Activated naive CD4-positive, alpha-beta T cell treated with anti-CD3 and anti-CD28 coated beads for 36 hours (primary cell): ENCODE results near the gene PSMB3. TPM values are rescaled to one million over a fixed set of nuclear protein-coding genes. Genes with fewer than 3 reads are reported as not detected.
A peak's percentile ranks its signal among the peaks of the same experiment; 100 is the strongest.
"Not testable (repeated sequence)": the region's sequence is repeated elsewhere in the genome, so short reads cannot be mapped to it uniquely, and the experiment has no call there.

ENCODE experiments used
- CTCF ChIA-PET: fragments of 350-600 bp; sonication (Branson Sonifier 250); formaldehyde crosslinking; loops from one replicate; lab custom pipeline; 2021; ENCODE audit warnings: antibody characterized with exemption; lab: Charles Lee
- DNase-seq: peaks from one replicate; pipeline ENCODE4 v3.0.0-alpha.2; 2020
- H3K27ac Mint-ChIP-seq: one replicate; pipeline ENCODE4 v1.8.0; 2021; ENCODE audit warnings: mild to moderate bottlenecking, mixed read lengths
- H3K27me3 Mint-ChIP-seq: one replicate; pipeline ENCODE4 v1.8.0; 2021; ENCODE audit warnings: low read depth, mixed read lengths
- H3K36me3 Mint-ChIP-seq: one replicate; pipeline ENCODE4 v1.8.0; 2021; ENCODE audit warnings: low read depth, mixed read lengths
- H3K4me1 Mint-ChIP-seq: one replicate; pipeline ENCODE4 v1.8.0; 2021; ENCODE audit warnings: low read depth, mixed read lengths
- H3K4me3 Mint-ChIP-seq: one replicate; pipeline ENCODE4 v1.8.0; 2021; ENCODE audit warnings: mild to moderate bottlenecking, moderate library complexity, mixed read lengths
- H3K9me3 Mint-ChIP-seq: one replicate; pipeline ENCODE4 v1.8.0; 2021; ENCODE audit warnings: mixed read lengths
- intact Hi-C: fragments of 100-400 bp; cut with micrococcal nuclease; formaldehyde crosslinking; loops from one replicate; pipeline ENCODE4 v1.15.1; 2023
- total RNA-seq, 2 experiments: library from RNA; stranded (reverse); gene quantifications; one replicate each; pipeline ENCODE4 v1.2.3, GENCODE V29; 2021

The PSMB3 gene
- total RNA-seq, 2 experiments from 2014 or later, result 368 to 369 TPM

GRCh38 chr17:38766341-38766740 lies 13.8 kb downstream of the PSMB3 start:
- Mint-ChIP-seq H3K27ac (peak overlapping the region; percentile 51), H3K4me3 (no peak overlapping the region), H3K27me3 (no peaks in the 10 kb centered on the region), H3K9me3 (no peaks in the 10 kb centered on the region), H3K36me3 (peaks cover 38% of the 10 kb centered on the region), H3K4me1 (peaks cover under 1% of the 10 kb centered on the region)
- no peak for DNase-seq
- intact Hi-C loops, result no loop called here
- CTCF ChIA-PET, result interaction anchor here (1.5 kb wide), 1 partner anchor 208 kb away, joined by 5 read pairs; no protein-coding TSS in a partner anchor

GRCh38 chr17:38768417-38768816 lies 15.9 kb downstream of the PSMB3 start:
- CTCF ChIA-PET, result no interaction called here
- H3K27ac Mint-ChIP-seq, result no peak overlapping the region

GRCh38 chr17:38773258-38773657 lies 20.7 kb downstream of the PSMB3 start:
- Mint-ChIP-seq H3K36me3 (peaks cover 23% of the 10 kb centered on the region), H3K27me3 (no peaks in the 10 kb centered on the region), H3K4me1 (no peaks in the 10 kb centered on the region), H3K9me3 (no peaks in the 10 kb centered on the region), H3K27ac (no peak overlapping the region), H3K4me3 (no peak overlapping the region)
- no peak for DNase-seq
- CTCF ChIA-PET, result no interaction called here
- intact Hi-C loops, result no loop called here

More at GRCh38 chr17:38768417-38768816, 15.9 kb downstream of the PSMB3 start:
- H3K27me3 Mint-ChIP-seq, result no peaks in the 10 kb centered on the region
- no peak for DNase-seq
- intact Hi-C loops, result no loop called here
- H3K36me3 Mint-ChIP-seq, result peaks cover 35% of the 10 kb centered on the region
- H3K4me3 Mint-ChIP-seq, result no peak overlapping the region
- H3K9me3 Mint-ChIP-seq, result no peaks in the 10 kb centered on the region
- no peaks in the 10 kb centered on the region for H3K4me1 Mint-ChIP-seq

GRCh38 chr17:38777641-38778250 lies 25.2 kb downstream of the PSMB3 start:
- H3K4me1 Mint-ChIP-seq, result no peaks in the 10 kb centered on the region
- CTCF ChIA-PET, result no interaction called here
- peaks cover 15% of the 10 kb centered on the region for H3K36me3 Mint-ChIP-seq
- no peaks in the 10 kb centered on the region for H3K9me3 Mint-ChIP-seq
- no peak overlapping the region for H3K27ac Mint-ChIP-seq
- H3K27me3 Mint-ChIP-seq, result no peaks in the 10 kb centered on the region
- no peak overlapping the region for H3K4me3 Mint-ChIP-seq
- no peak for DNase-seq
- intact Hi-C loops, result no loop called here

GRCh38 chr17:38779965-38780752 lies 27.6 kb downstream of the PSMB3 start:
- CTCF ChIA-PET, result interaction anchor here (0.6 kb wide), 1 partner anchor 668 kb away, joined by 3 read pairs; no protein-coding TSS in a partner anchor
- H3K9me3 Mint-ChIP-seq, result no peaks in the 10 kb centered on the region
- no peak overlapping the region for H3K27ac Mint-ChIP-seq
- no peak for DNase-seq
- peaks cover 12% of the 10 kb centered on the region for H3K36me3 Mint-ChIP-seq
- no peak overlapping the region for H3K4me3 Mint-ChIP-seq
- H3K27me3 Mint-ChIP-seq, result no peaks in the 10 kb centered on the region
- H3K4me1 Mint-ChIP-seq, result no peaks in the 10 kb centered on the region
- intact Hi-C loops, result no loop called here

- Mint-ChIP-seq H3K9me3 (no peaks in the 10 kb centered on the region), H3K27me3 (no peaks in the 10 kb centered on the region), H3K27ac (no peak overlapping the region), H3K4me1 (no peaks in the 10 kb centered on the region), H3K4me3 (no peak overlapping the region), H3K36me3 (peaks cover 17% of the 10 kb centered on the region)
- CTCF ChIA-PET, result interaction anchor here (0.5 kb wide), 1 partner anchor 23 kb away, joined by 4 read pairs; no protein-coding TSS in a partner anchor
- intact Hi-C loops, result no loop called here
- no peak for DNase-seq
Observed at GRCh38 chr17:38783227-38783626, 30.7 kb downstream of the PSMB3 start.

GRCh38 chr17:38786372-38786771 lies 33.8 kb downstream of the PSMB3 start:
- intact Hi-C loops, result no loop called here
- CTCF ChIA-PET, result no interaction called here
- DNase-seq, result no peak
- H3K36me3 Mint-ChIP-seq, result peaks cover 15% of the 10 kb centered on the region
- H3K4me1 Mint-ChIP-seq, result peaks cover 8% of the 10 kb centered on the region
- no peak overlapping the region for H3K27ac Mint-ChIP-seq
- no peaks in the 10 kb centered on the region for H3K9me3 Mint-ChIP-seq
- H3K27me3 Mint-ChIP-seq, result no peaks in the 10 kb centered on the region
- H3K4me3 Mint-ChIP-seq, result no peak overlapping the region

GRCh38 chr17:38787999-38788398 lies 35.5 kb downstream of the PSMB3 start:
- H3K36me3 Mint-ChIP-seq, result peaks cover 16% of the 10 kb centered on the region

GRCh38 chr17:38789185-38789584 lies 36.6 kb downstream of the PSMB3 start:
- intact Hi-C loops, result no loop called here
- Mint-ChIP-seq H3K27me3 (no peaks in the 10 kb centered on the region), H3K4me1 (peaks cover 15% of the 10 kb centered on the region), H3K4me3 (no peak overlapping the region), H3K9me3 (no peaks in the 10 kb centered on the region), H3K36me3 (peaks cover 18% of the 10 kb centered on the region), H3K27ac (no peak overlapping the region)
- CTCF ChIA-PET, result no interaction called here
- no peak for DNase-seq

More at GRCh38 chr17:38787999-38788398, 35.5 kb downstream of the PSMB3 start:
- H3K4me3 Mint-ChIP-seq, H3K27me3 Mint-ChIP-seq, DNase-seq, H3K9me3 Mint-ChIP-seq, H3K27ac Mint-ChIP-seq, intact Hi-C loops: not testable (repeated sequence)
- CTCF ChIA-PET, result interaction anchor here (1.0 kb wide), 1 partner anchor 53 kb away, joined by 3 read pairs; no protein-coding TSS in a partner anchor
- H3K4me1 Mint-ChIP-seq, result peaks cover 11% of the 10 kb centered on the region

GRCh38 chr17:38790148-38790707 lies 37.7 kb downstream of the PSMB3 start:
- intact Hi-C loops, H3K4me3 Mint-ChIP-seq, H3K27me3 Mint-ChIP-seq, H3K9me3 Mint-ChIP-seq, DNase-seq, H3K27ac Mint-ChIP-seq: not testable (repeated sequence)
- peaks cover 21% of the 10 kb centered on the region for H3K36me3 Mint-ChIP-seq
- CTCF ChIA-PET, result interaction anchor here (0.7 kb wide), 1 partner anchor 56 kb away, joined by 3 read pairs; no protein-coding TSS in a partner anchor
- H3K4me1 Mint-ChIP-seq, result peaks cover 18% of the 10 kb centered on the region

- Mint-ChIP-seq H3K27ac (no peak overlapping the region), H3K27me3 (no peaks in the 10 kb centered on the region), H3K4me1 (peaks cover 23% of the 10 kb centered on the region), H3K4me3 (no peak overlapping the region), H3K9me3 (no peaks in the 10 kb centered on the region), H3K36me3 (peaks cover 18% of the 10 kb centered on the region)
- CTCF ChIA-PET, result interaction anchor here (0.7 kb wide), 1 partner anchor 26 kb away, joined by 4 read pairs; no protein-coding TSS in a partner anchor
- intact Hi-C loops, result no loop called here
- no peak for DNase-seq
Observed at GRCh38 chr17:38791162-38791561, 38.6 kb downstream of the PSMB3 start.

- no peaks in the 10 kb centered on the region for H3K9me3 Mint-ChIP-seq
- H3K36me3 Mint-ChIP-seq, result peaks cover 22% of the 10 kb centered on the region
- H3K27ac Mint-ChIP-seq, result no peak overlapping the region
- H3K4me3 Mint-ChIP-seq, result no peak overlapping the region
- H3K27me3 Mint-ChIP-seq, result no peaks in the 10 kb centered on the region
- CTCF ChIA-PET, result interaction anchor here (0.9 to 1.1 kb wide), 2 partner anchors 122 to 241 kb away, joined by 3 read pairs; no protein-coding TSS in a partner anchor
- no peak for DNase-seq
- intact Hi-C loops, result no loop called here
- H3K4me1 Mint-ChIP-seq, result peaks cover 46% of the 10 kb centered on the region
Observed at GRCh38 chr17:38794221-38794620, 41.7 kb downstream of the PSMB3 start.
